HL-60 (cell line): Measurements from ENCODE around the gene TRAM2.

ENCODE experiments used
- GABPA ChIP-seq: IDR thresholded peaks from 2 replicates; pipeline ENCODE4 v1.6.1; 2012; ENCODE audit warnings: low read depth
- POLR2AphosphoS5 ChIP-seq: IDR thresholded peaks from 2 replicates; pipeline ENCODE4 v1.6.1; 2012; ENCODE audit warnings: low read depth

- no peak for TF ChIP-seq GABPA
- TF ChIP-seq POLR2AphosphoS5, result no peak
Measured at GRCh38 chr6:52536424-52536916, 40.4 kb downstream of the TRAM2 start.
